Umbilical cord (tissue), 2 donors: ENCODE measurements around the gene PRR35. TPM values are rescaled to one million over a fixed set of nuclear protein-coding genes. Genes with fewer than 3 reads are reported as not detected.
"Not testable (repeated sequence)": the region's sequence is repeated elsewhere in the genome, so short reads cannot be mapped to it uniquely, and the experiment has no call there.

Source experiments
- DNase-seq: peaks from one replicate; pipeline ENCODE4 v3.0.0-alpha.2; 2015; ENCODE audit warnings: low spot score
- total RNA-seq: library from RNA; depleted of rRNA; stranded (reverse); fragments of >200 nt; gene quantifications from one replicate; pipeline ENCODE4 v1.2.3, GENCODE V29; 2014; ENCODE audit warnings: low replicate concordance; ENCODE audit not compliant: insufficient read depth

The PRR35 gene
- total RNA-seq, 1 donor from 2014 or later: not detected

- DNase-seq: peak; percentile 65
These were observed 32.5 kb downstream of the PRR35 start for GRCh38 chr16:592518-593306.

DNA sequence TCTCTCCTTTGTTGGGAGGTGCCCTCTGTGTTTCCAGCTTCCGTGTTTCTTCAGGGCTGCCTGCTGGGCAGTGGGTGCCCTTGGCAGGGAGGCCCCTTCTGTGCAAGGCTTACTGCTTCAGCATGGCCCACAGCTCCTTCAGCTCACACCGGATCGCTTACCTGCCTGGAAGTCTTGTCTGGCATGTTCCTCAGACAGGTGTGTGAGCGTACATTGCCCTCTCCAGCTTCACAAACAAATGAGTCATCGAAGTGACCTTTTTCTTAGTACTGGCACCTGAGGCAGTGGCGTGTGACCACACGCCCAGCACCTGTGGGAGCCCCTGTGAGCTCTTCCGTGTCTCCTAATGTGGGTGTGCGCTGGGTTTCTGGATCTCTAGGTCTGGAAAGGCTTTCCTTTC is 33.2 kb downstream of the PRR35 start:
- peak; percentile 70 for DNase-seq

- DNase-seq: no peak
These were observed 33.6 kb downstream of the PRR35 start for GRCh38 chr16:593807-594206.

GRCh38 chr16:595094-595528 is 34.9 kb downstream of the PRR35 start:
- no peak for DNase-seq

- DNase-seq: no peak
These were observed 35.9 kb downstream of the PRR35 start for GRCh38 chr16:595942-596735.

DNA sequence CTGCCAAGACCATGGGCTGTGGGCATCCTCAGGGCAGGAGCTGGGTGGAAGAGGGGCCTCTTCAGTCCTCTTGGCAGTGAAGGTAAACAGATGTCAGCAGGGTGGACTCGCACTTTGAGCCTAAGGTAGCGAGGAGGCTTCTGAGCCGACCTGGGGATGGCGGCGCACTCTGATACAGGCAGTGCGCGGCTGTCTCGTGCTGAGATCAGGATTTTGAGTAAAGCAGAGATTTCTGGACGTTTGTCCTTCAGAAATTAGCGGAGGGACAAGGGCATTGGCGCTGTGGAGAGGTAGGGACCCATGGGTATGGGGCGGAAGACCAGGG is 36.5 kb downstream of the PRR35 start:
- DNase-seq: no peak

GRCh38 chr16:597655-598054 is 37.5 kb downstream of the PRR35 start:
- DNase-seq: not testable (repeated sequence)

DNA sequence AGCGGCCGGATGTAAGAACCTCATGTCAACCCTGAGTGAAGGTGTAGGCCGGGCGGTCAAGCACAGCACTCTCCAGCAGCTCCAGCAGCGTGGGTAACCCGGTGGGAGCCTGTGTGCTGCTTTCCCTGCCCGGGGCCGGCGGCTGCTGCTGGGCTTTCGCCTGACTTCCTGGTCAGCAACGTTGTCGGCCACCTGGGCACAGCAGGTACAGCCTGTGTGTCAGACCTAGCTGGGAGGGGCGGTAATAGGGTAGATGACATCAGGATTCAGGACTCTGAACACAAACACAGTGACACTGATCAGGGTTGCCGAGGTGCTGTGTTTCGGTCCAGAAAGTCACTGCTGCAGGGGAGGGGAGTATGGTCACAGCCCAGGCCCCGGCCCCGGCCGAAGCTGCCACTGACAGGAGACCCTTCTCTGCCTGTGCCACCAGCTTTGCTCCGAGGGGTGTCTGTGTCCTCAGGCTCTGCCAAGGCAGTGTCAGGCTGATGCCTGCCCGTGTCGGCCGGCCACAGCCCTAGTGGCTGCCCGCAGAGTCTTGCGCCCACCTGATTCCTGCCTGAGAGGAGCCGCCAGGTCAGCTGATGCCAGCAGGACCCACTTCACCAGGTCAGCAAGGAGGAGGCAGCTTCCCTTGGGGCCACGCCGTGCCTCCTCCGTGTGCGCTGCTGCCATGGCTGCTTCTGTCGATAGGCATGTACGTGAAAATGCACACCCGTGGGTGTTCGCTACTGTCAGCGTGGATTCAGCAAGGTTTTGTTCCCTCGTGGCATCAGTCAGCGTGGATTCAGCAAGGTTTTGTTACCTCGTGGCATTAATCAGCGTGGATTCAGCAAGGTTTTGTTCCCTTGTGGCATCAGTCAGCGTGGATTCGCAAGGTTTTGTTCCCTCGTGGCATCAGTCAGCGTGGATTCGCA is 38.9 kb downstream of the PRR35 start:
- no peak for DNase-seq

GRCh38 chr16:600781-601180 is 40.6 kb downstream of the PRR35 start:
- DNase-seq: no peak

- no peak for DNase-seq
These were observed 43.7 kb downstream of the PRR35 start for GRCh38 chr16:603933-604332.

DNA sequence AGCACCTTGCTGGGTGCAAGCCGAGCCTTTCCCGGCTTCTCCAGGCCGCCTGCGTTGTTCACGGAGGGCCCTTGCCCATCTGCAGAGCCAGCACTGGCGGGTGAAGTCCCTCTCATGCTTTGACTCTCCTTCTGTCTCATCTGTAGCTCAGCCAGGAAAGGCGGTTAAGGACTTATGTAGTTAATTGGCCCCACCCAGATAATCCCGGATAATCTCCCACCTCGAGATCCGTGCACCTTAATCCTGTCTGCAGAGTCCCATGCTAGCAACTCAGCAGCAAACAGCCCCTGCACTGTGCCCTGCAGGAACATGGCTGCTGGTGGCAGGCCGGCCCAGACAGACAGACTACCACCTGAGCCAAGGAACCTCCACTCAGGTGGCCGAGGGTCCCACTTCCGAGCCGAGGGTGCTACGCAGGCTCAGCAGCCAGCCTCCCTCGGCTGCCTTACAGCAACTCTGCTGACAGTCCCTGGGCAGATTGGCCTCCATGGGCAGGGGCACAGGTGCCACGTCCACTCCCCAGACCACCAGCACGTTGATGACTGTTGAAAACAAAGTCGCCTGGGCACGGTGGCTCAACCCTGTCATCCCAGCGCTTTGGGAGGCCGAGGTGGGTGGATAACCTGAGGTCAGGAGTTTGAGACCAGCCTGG is 46.6 kb downstream of the PRR35 start:
- DNase-seq: no peak

- DNase-seq: no peak
These were observed 47.8 kb downstream of the PRR35 start for GRCh38 chr16:608019-608418.

GRCh38 chr16:609316-609715 is 49.1 kb downstream of the PRR35 start:
- DNase-seq: no peak

DNA sequence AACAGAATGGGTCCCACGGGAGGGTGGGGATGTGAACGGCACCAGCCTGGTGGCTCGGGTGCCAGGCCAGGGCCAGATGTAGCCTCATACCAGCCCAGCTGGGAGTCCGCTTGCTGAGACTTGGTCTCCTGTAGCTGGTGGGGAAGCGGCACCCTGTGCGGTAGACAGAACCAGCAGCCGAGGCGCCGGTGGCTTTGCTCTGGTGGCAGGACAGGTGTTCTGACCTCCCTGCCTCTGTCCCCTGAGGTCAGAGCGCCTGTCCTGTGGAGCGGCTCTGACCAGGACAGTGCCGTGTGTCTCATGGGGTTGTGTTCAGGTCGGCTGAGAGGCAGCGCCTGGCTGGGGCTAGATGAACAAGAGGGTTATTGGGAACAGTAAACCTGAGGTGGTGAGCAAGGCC is 49.8 kb downstream of the PRR35 start:
- no peak for DNase-seq

DNA sequence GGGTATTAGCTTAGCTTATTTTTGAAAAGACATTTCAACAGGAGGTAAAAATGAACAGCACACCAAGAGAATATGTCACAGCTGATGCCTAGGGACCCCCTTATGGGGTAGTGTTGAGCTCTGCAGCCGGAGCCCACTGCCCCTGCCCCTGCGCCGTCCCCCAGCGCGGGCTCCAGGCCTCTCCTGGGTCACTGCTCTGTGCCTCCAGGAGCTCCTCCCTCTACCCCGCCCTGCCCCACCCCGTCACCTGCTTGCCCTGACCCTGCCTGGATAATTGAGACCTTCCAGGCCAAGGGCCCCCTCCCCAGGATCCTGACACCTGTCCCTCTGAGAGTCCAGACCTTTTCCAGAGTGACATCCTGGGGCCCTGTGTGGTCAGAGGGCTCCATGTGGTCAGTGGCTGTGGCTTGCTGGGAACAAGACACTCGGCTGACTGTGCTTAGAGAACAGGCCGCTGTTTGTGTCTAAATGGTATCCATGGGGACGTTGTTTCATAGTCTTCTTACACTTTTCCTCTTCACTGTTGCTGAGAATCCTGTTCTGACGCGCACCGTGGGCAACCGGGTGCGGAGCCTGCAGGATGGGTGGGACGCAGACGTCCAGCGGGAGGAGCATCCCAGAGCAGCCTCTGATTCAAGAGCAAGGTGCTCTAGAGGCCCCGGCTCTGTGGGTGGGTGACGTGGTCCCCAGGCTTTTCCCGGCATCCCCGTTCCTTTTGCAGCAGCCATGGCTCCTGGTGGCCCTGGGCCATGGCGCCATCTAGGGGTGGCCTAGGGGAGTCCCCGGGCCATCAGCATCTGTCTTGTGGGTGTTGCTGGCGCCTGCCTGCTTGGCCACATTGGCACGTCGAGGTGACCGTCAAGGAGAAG is 50.6 kb downstream of the PRR35 start:
- no peak for DNase-seq

DNA sequence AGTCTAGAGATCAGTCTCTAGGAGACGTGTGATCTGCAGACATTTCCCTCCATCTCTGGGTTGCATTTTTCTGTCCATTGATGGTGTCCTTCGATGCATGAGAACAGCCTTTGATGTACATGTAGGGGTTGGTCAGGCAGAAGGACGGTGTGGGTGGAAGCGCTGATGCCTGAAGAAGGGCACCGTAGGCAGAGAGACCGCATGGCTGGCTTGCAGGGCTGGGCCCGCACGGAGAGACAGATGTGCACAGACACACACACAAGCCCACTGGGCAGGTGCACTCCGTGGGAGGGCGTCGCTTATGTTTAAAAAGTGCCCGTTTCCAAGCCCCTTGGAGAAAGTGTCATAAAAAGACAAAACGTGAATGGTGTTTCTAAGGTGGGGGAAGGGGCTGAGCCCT is 54.9 kb downstream of the PRR35 start:
- no peak for DNase-seq
